ENCODE data around the gene ADISSP.

The ADISSP gene

GRCh38 chr20:3753501-3754275 lies 13.9 kb downstream of the ADISSP start:
- DNase-seq, result no peak

- peak; percentile 75 for DNase-seq
These were observed 14.5 kb downstream of the ADISSP start for GRCh38 chr20:3753098-3753497.

- DNase-seq, result no peak
These were observed 15.2 kb downstream of the ADISSP start for GRCh38 chr20:3752386-3752759.

- peak; percentile 76 for DNase-seq
These were observed 15.7 kb downstream of the ADISSP start for GRCh38 chr20:3751675-3752385.

- no peak for DNase-seq
These were observed 16.3 kb downstream of the ADISSP start for GRCh38 chr20:3751305-3751674.

GRCh38 chr20:3749689-3750531 lies 17.6 kb downstream of the ADISSP start:
- DNase-seq, result peak; percentile 46

- no peak for DNase-seq
These were observed 18.4 kb downstream of the ADISSP start for GRCh38 chr20:3749087-3749688.

GRCh38 chr20:3748073-3748472 lies 19.5 kb downstream of the ADISSP start:
- no peak for DNase-seq

- DNase-seq, result no peak
These were observed 20.1 kb downstream of the ADISSP start for GRCh38 chr20:3747471-3747870.

- DNase-seq, result no peak
These were observed 21.8 kb downstream of the ADISSP start for GRCh38 chr20:3745686-3746173.

- peak; percentile 67 for DNase-seq
These were observed 22.5 kb downstream of the ADISSP start for GRCh38 chr20:3744806-3745685.

GRCh38 chr20:3744037-3744436 lies 23.5 kb downstream of the ADISSP start:
- DNase-seq, result no peak

GRCh38 chr20:3743251-3743650 lies 24.3 kb downstream of the ADISSP start:
- no peak for DNase-seq

- DNase-seq, result no peak
These were observed 25.6 kb downstream of the ADISSP start for GRCh38 chr20:3741836-3742458.

- DNase-seq, result no peak
These were observed 26.8 kb downstream of the ADISSP start for GRCh38 chr20:3740615-3741301.

- no peak for DNase-seq
These were observed 27.6 kb downstream of the ADISSP start for GRCh38 chr20:3739926-3740451.

- no peak for DNase-seq
These were observed 28.3 kb downstream of the ADISSP start for GRCh38 chr20:3739054-3739925.

GRCh38 chr20:3738111-3739053 lies 29.2 kb downstream of the ADISSP start:
- no peak for DNase-seq

All from NCI-H748 treated with DMSO at 0.1 percent for 48 hours (cell line).